K562 (cell line): ENCODE results near the gene WTIP. TPM values are rescaled to one million over a fixed set of nuclear protein-coding genes. Genes with fewer than 3 reads are reported as not detected.

ENCODE experiments used
- ATAC-seq: fragments of 200-7000 bp; cut with Tn5 transposase; 3 replicates; pipeline ENCODE4 v1.9.1; 2020; ENCODE audit warnings: moderate library complexity
- Bru-seq: library from RNA; stranded (reverse); fragments of 400-500 nt; gene quantifications from one replicate; lab custom pipeline; 2021; lab: Mats Ljungman, UMichigan
- BruChase-seq, 2 experiments: library from RNA; stranded (reverse); fragments of 400-500 nt; gene quantifications; one replicate each; lab custom pipeline; 2021; lab: Mats Ljungman, UMichigan
- BruUV-seq: library from RNA; stranded (reverse); fragments of 400-500 nt; replicated peaks from 2 replicates; lab custom pipeline; 2021; lab: Mats Ljungman, UMichigan
- CTCF ChIA-PET: fragments of 300-600 bp; formaldehyde crosslinking; extraction: SDS; loops from one replicate; lab custom pipeline; 2021; ENCODE audit warnings: low intra/inter-chr PET ratio; lab: Yijun Ruan, JAX
- POLR2A ChIA-PET: fragments of 300-600, 350-650 bp; sonication (Branson Sonifier 250); formaldehyde crosslinking; extraction: SDS; loops from one replicate; lab custom pipeline; 2021; ENCODE audit warnings: antibody characterized with exemption, inconsistent platforms; lab: Yijun Ruan, JAX
- DNase-seq, 4 experiments: peaks; one replicate each; pipeline versions ENCODE4 v3.0.0 to v3.0.0-alpha.2; 2011 to 2018; ENCODE audit warnings: low spot score in 3 of 4, mixed read lengths in 3 of 4; ENCODE audit errors: extremely low read depth in 1 of 4
- FAIRE-seq: peaks from 2 replicates; lab custom pipeline; 2011; peaks lifted over from hg19 to GRCh38; lab: Jason Lieb, UNC
- H2AFZ ChIP-seq: 2 replicates; pipeline ENCODE4 v1.6.0; 2011; ENCODE audit warnings: low read depth, low read length, control low read depth, inconsistent platforms
- H3K27ac ChIP-seq: fragments of 200-600 bp; 3 replicates; pipeline ENCODE4 v1.8.0; 2011; ENCODE audit warnings: low read depth, mild to moderate bottlenecking, control low read depth, inconsistent platforms, low read length, moderate library complexity, mixed read lengths; ENCODE audit errors: extremely low read depth
- H3K27me3 ChIP-seq, 2 experiments: fragments of 300-600 bp in 1 of 2; 2 replicates in 1 of 2; 3 replicates in 1 of 2; pipeline versions ENCODE4 v1.6.0 to v1.8.0; 2011; ENCODE audit warnings: inconsistent platforms in 2 of 2, low read length in 2 of 2, mild to moderate bottlenecking in 1 of 2, mixed read lengths in 1 of 2, moderate library complexity in 1 of 2; ENCODE audit not compliant: control insufficient read depth in 2 of 2, insufficient read depth in 2 of 2
- H3K36me3 ChIP-seq: fragments of 300-600 bp; 3 replicates; pipeline ENCODE4 v1.8.0; 2011; ENCODE audit warnings: mild to moderate bottlenecking, low read length, inconsistent platforms; ENCODE audit not compliant: control insufficient read depth, insufficient read depth
- H3K4me1 ChIP-seq, 2 experiments: fragments of 200-600 bp in 1 of 2; replicated peaks in 1 of 2; 2 replicates in 1 of 2; 3 replicates in 1 of 2; pipeline versions ENCODE4 v1.5.1 to v1.8.0; 2011; ENCODE audit warnings: inconsistent platforms in 2 of 2, low read length in 2 of 2, mild to moderate bottlenecking in 1 of 2, mixed read lengths in 1 of 2, moderate library complexity in 1 of 2; ENCODE audit not compliant: control insufficient read depth in 2 of 2, insufficient read depth in 2 of 2
- H3K4me2 ChIP-seq: 2 replicates; pipeline ENCODE4 v1.6.1; 2011; ENCODE audit warnings: low read length, control low read depth, inconsistent platforms, mixed read lengths; ENCODE audit not compliant: insufficient read depth
- H3K4me3 ChIP-seq: fragments of 200-600 bp; sonication (generic), shearing (Covaris generic); 2 replicates; pipeline ENCODE4 v1.5.1; 2016; ENCODE audit warnings: control low read depth, inconsistent platforms
- H3K79me2 ChIP-seq: fragments of 200-600 bp; 3 replicates; pipeline ENCODE4 v1.8.0; 2011; ENCODE audit warnings: low read length, inconsistent platforms; ENCODE audit not compliant: control insufficient read depth, insufficient read depth
- H3K9ac ChIP-seq, 2 experiments: 2 replicates each; pipeline versions ENCODE4 v1.6.0 to v1.6.1; 2011; ENCODE audit warnings: low read depth in 2 of 2, low read length in 2 of 2, control low read depth in 1 of 2, inconsistent platforms in 1 of 2, mild to moderate bottlenecking in 1 of 2, mixed read lengths in 1 of 2; ENCODE audit not compliant: insufficient read depth in 1 of 2
- H3K9me1 ChIP-seq: one replicate; pipeline ENCODE4 v1.6.0; 2011; ENCODE audit warnings: inconsistent platforms, mild to moderate bottlenecking, low read length, moderate library complexity; ENCODE audit not compliant: control insufficient read depth, insufficient read depth
- H3K9me3 ChIP-seq: replicated peaks from 2 replicates; pipeline ENCODE4 v1.5.1; 2011; ENCODE audit warnings: low read depth, low read length, inconsistent platforms; ENCODE audit not compliant: control insufficient read depth, insufficient read depth
- H4K20me1 ChIP-seq: replicated peaks from 2 replicates; pipeline ENCODE4 v1.6.1; 2011; ENCODE audit warnings: low read length, inconsistent platforms, mixed read lengths; ENCODE audit not compliant: control insufficient read depth, insufficient read depth
- E4F1 ChIP-seq: fragments of 250-450 bp; sonication (Bioruptor Pico); IDR thresholded peaks from 2 replicates; pipeline ENCODE4 v1.5.0; 2021; ENCODE audit warnings: mild to moderate bottlenecking, borderline replicate concordance
- FOXA3 ChIP-seq, 2 experiments: fragments of 450-650 bp in 1 of 2; sonication (generic) in 1 of 2; formaldehyde crosslinking; IDR thresholded peaks in 1 of 2; conservative IDR thresholded peaks in 1 of 2; 2 replicates each; pipeline versions ENCODE4 v1.4.0 to v1.8.0; 2020 to 2022; ENCODE audit warnings: mild to moderate bottlenecking in 2 of 2, missing genetic modification reagents in 1 of 2
- HCFC1 ChIP-seq: IDR thresholded peaks from 2 replicates; pipeline ENCODE4 v1.6.1; 2012; ENCODE audit warnings: low read depth, low read length, improper control_type of control experiment
- IRF1 ChIP-seq: sonication (generic); formaldehyde crosslinking; IDR thresholded peaks from 2 replicates; pipeline ENCODE4 v1.8.0; 2022; ENCODE audit warnings: missing genetic modification reagents, mild to moderate bottlenecking, borderline replicate concordance
- KLF6 ChIP-seq: fragments of 250-450 bp; sonication (Bioruptor Pico); IDR thresholded peaks from 2 replicates; pipeline ENCODE4 v1.4.0; 2020; ENCODE audit warnings: mild to moderate bottlenecking, moderate library complexity, borderline replicate concordance
- NCOA6 ChIP-seq: fragments of 450-650 bp; IDR thresholded peaks from 2 replicates; pipeline ENCODE4 v1.6.1; 2017; ENCODE audit warnings: mild to moderate bottlenecking
- SREBF1 ChIP-seq: fragments of 150-350 bp; IDR thresholded peaks from 2 replicates; pipeline ENCODE4 v1.6.1; 2014; ENCODE audit warnings: antibody characterized with exemption, low read depth, low read length, borderline replicate concordance
- TCFL5 ChIP-seq: fragments of 250-450 bp; sonication (Bioruptor Pico); conservative IDR thresholded peaks from 2 replicates; pipeline ENCODE4 v1.6.1; 2021; ENCODE audit warnings: mild to moderate bottlenecking, moderate library complexity, matching md5 sums
- ZBTB43 ChIP-seq: sonication (generic); formaldehyde crosslinking; IDR thresholded peaks from 2 replicates; pipeline ENCODE4 v1.8.0; 2023; ENCODE audit warnings: mild to moderate bottlenecking, missing genetic modification reagents
- ZNF140 ChIP-seq: fragments of 250-450 bp; sonication (Bioruptor Pico); IDR thresholded peaks from 2 replicates; pipeline ENCODE4 v1.8.0; 2021; ENCODE audit warnings: moderate library complexity, mild to moderate bottlenecking, inconsistent platforms
- ZNF316 ChIP-seq: fragments of 450-650 bp; IDR thresholded peaks from 2 replicates; pipeline ENCODE4 v1.6.1; 2016
- ZNF830 ChIP-seq: fragments of 250-450 bp; sonication (Bioruptor Pico); IDR thresholded peaks from 2 replicates; pipeline ENCODE4 v1.5.0; 2021; ENCODE audit warnings: mild to moderate bottlenecking
- WGBS: fragments of 100-300 bp; shearing (Covaris generic); methylation state at CpG from one replicate; pipeline ENCODE4 v1.1.6; 2016; ENCODE audit warnings: low coverage, mixed read lengths; ENCODE audit not compliant: insufficient coverage; ENCODE audit errors: missing lambda C conversion rate; 5-methylcytosine and 5-hydroxymethylcytosine counted together
- in situ Hi-C: fragments of 300-500 bp; cut with MboI; formaldehyde crosslinking; loops from 4 replicates; pipeline ENCODE4 v1.15.0; 2018; ENCODE audit warnings: inconsistent platforms, mixed read lengths
- intact Hi-C: fragments of 100-400 bp; cut with micrococcal nuclease; formaldehyde crosslinking; loops from 2 replicates; pipeline ENCODE4 v1.14.2; 2022
- long read RNA-seq, 3 experiments: library from polyadenylated mRNA in 2 of 3; library from RNA in 1 of 3; unstranded in 2 of 3; stranded (forward) in 1 of 3; transcript quantifications; one replicate each; pipeline ENCODE4 v2.0.0, GENCODE V29; 2019 to 2022
- polyA minus RNA-seq, 3 experiments: library from RNA; depleted of rRNA, polyadenylated mRNA; stranded (reverse); fragments of >200 nt; gene quantifications; 2 replicates each; pipeline ENCODE4 v1.2.3, GENCODE V29; 2011
- polyA plus RNA-seq, 8 experiments: library from polyadenylated mRNA; depleted of rRNA in 4 of 8; stranded (reverse) in 5 of 8; unstranded in 3 of 8; fragments of >200 nt; fragmentation: Nextera tagmentation in 2 of 8; fragmentation: Illumina TruSeq in 1 of 8; extraction: Ambion mirVana in 2 of 8; extraction: Trizol in 1 of 8; gene quantifications; 2 replicates each; pipeline versions ENCODE4 v1.2.1 to v1.2.3, GENCODE V29; 2011 to 2014; ENCODE audit warnings: inconsistent platforms in 1 of 8, missing spikeins in 1 of 8
- total RNA-seq, 7 experiments: library from RNA; depleted of rRNA in 6 of 7; stranded (reverse); fragments of >200 nt in 6 of 7; fragmentation: Illumina TruSeq in 2 of 7; extraction: Trizol in 2 of 7; gene quantifications; 2 replicates each; pipeline versions ENCODE4 v1.2.1 to v1.2.3, GENCODE V29; 2011 to 2021; ENCODE audit warnings: low replicate concordance in 1 of 7

Gene WTIP
- total RNA-seq (2011; cell fraction: chromatin; rRNA removed; ENCODE audit: low replicate concordance): 0.99 and 1.6 TPM in 2 replicates
- 0.50 and 0.53 TPM in 2 replicates for total RNA-seq (2011; cell fraction: nucleolus; rRNA removed)
- 0.51 and 0.84 TPM in 2 replicates for total RNA-seq (2011; cell fraction: nucleoplasm; rRNA removed)
- total RNA-seq (2014; rRNA removed) (0.14 and 0.16 TPM in 2 replicates), total RNA-seq (2014; rRNA removed; fragmentation: Illumina TruSeq; extraction: Trizol) (0.07 TPM in 1 of 2 replicates, not detected in the other), total RNA-seq (2015; rRNA removed; fragmentation: Illumina TruSeq; extraction: Trizol) (0.49 and 0.51 TPM in 2 replicates), total RNA-seq (2021) (0.31 and 0.53 TPM in 2 replicates), polyA plus RNA-seq (2011; rRNA removed) (0.38 and 0.81 TPM in 2 replicates), polyA plus RNA-seq (2014; fragmentation: Illumina TruSeq; extraction: Trizol) (0.16 and 0.28 TPM in 2 replicates), polyA plus RNA-seq (2014; fragmentation: Nextera tagmentation; extraction: Ambion mirVana) (under 1 TPM in 1 of 2 experiments, not detected in 1; under 0.01 TPM), polyA plus RNA-seq (2014; rRNA removed) (0.11 and 0.54 TPM in 2 replicates), polyA minus RNA-seq (2011; rRNA and poly(A)+ RNA removed) (0.54 and 1.8 TPM in 2 replicates), Bru-seq, nascent RNA (percentile 32 among the genes with signal in this experiment), BruChase-seq, experiment 1, labeled RNA remaining after a 2-hour chase (percentile 40 among the genes with signal in this experiment), BruChase-seq, experiment 2, labeled RNA remaining after a 6-hour chase (percentile 39 among the genes with signal in this experiment)
- polyA plus RNA-seq (2011; cell fraction: cytosol; rRNA removed): 0.79 and 0.86 TPM in 2 replicates
- 0.80 and 0.97 TPM in 2 replicates for polyA plus RNA-seq (2011; cell fraction: nucleus; rRNA removed)
- polyA plus RNA-seq (2012): 0.22 and 0.35 TPM in 2 replicates
- polyA minus RNA-seq (2011; cell fraction: cytosol; rRNA and poly(A)+ RNA removed): 1.8 TPM in 1 of 2 replicates, not detected in the other
- polyA minus RNA-seq (2011; cell fraction: nucleus; rRNA and poly(A)+ RNA removed): 0.13 and 0.22 TPM in 2 replicates
- long read RNA-seq, experiment 1: 0 reads
- long read RNA-seq, experiment 2: 0 reads
- long read RNA-seq, experiment 3: 0 reads

- H3K9ac ChIP-seq: no peak within 1 kb of the TSS
- POLR2A ChIA-PET: no interaction called here
- no peaks in the 10 kb centered on the region for H3K79me2 ChIP-seq
- H3K9me3 ChIP-seq: no peaks in the 10 kb centered on the region
- in situ Hi-C loops: no loop called here
- H4K20me1 ChIP-seq: no peaks in the 10 kb centered on the region
- DNase-seq (no peak), ATAC-seq (no peak), FAIRE-seq (no peak)
- WGBS: 70% methylated on average over 20 of the region's 95 CpGs
- H3K27ac ChIP-seq: no peak within 1 kb of the TSS
- CTCF ChIA-PET: no interaction called here
- intact Hi-C loops: no loop called here
- H3K4me2 ChIP-seq: no peak within 1 kb of the TSS
- peaks cover 0 to 19% of the 10 kb centered on the region in 2 experiments; a peak in 2 of 5 replicates for H3K27me3 ChIP-seq
- H3K9me1 ChIP-seq: no peaks in the 10 kb centered on the region
- H3K36me3 ChIP-seq: no peaks in the 10 kb centered on the region
- no peak within 1 kb of the TSS for H3K4me3 ChIP-seq
- H3K4me1 ChIP-seq: no peaks in the 10 kb centered on the region; a peak in 1 of 5 replicates
- no peak within 1 kb of the TSS for H2AFZ ChIP-seq
- no TSS peak for BruUV-seq
- TF ChIP-seq SREBF1 (no peak), ZBTB43 (CRISPR knock-in tag) (no peak), FOXA3 (CRISPR knock-in tag; conservative IDR thresholded peaks at IDR 0.05 in 1 of 2, IDR thresholded peaks at IDR 0.05 in 1 of 2) (no peak), TCFL5 (no peak), HCFC1 (no peak), KLF6 (CRISPR knock-in tag) (no peak), NCOA6 (no peak), IRF1 (CRISPR knock-in tag) (no peak), E4F1 (CRISPR knock-in tag) (no peak), ZNF316 (no peak), ZNF830 (CRISPR knock-in tag) (no peak), ZNF140 (CRISPR knock-in tag) (no peak)
These were observed at the start of gene WTIP for GRCh38 chr19:34480971-34481841. Gene WTIP (plus strand): TSS chr19:34481758. CDS start chr19:34481975, 217 bp downstream.
